ENCODE data around the gene CDH16. TPM values are rescaled to one million over a fixed set of nuclear protein-coding genes. Genes with fewer than 3 reads are reported as not detected.

The CDH16 gene
- total RNA-seq, 1 donor from 2014 or later = not detected

DNA sequence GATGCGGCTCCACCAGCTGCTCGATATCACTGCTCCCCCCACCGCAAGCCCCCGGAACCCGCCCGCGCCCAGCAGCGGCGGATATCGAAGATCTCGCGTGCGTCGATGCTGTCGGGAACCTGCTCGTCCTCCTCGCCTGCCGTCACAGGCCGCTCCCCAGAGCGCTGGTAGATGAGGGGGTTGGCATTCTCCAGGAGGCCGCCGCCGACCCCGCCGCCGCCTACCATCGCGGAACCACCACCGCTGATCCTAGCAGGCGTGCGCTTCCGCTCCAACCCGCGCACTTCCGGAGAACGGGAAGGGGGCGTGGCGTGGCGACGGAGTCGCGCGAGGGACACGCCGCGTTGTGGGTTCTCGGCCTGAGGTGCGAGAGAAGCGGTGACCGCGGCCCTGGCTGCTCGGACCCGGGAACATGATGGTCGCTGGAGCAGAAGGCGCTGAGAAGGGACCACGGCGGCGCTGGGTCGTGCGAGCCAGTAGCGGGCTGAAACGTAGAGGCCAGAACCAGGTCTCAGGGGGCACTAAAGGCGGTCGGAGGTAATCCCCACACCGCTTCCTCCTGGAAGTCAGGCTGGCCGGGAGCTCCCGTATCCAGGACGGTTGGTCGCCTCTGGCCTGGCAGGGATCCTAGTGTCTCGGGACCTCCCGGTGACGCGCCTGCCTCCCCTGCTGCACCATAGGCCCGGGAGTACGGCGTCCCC lies 15.6 kb upstream of the CDH16 start, which contains the start of gene CIAO2B:
Gene CIAO2B (minus strand): TSS at position 265 of the 701 bp plus-strand sequence. CDS start 38 bp downstream, at position 227.
- no peaks in the 10 kb centered on the region for H3K27me3 ChIP-seq (ENCODE audit: low read depth)
- DNase-seq (peak; percentile 93), ATAC-seq (peak; percentile 94 to 95)
- intact Hi-C loops (cut with DNase I) = no loop called here
- H3K9me3 ChIP-seq = no peaks in the 10 kb centered on the region
- no peak for TF ChIP-seq CTCF (IDR thresholded peaks at IDR 0.05)
- H3K36me3 ChIP-seq = peaks cover 38% of the 10 kb centered on the region
- H3K27ac ChIP-seq = peak within 1 kb of the TSS; percentile 93
- peak within 1 kb of the TSS; percentile 98 for H3K4me3 ChIP-seq
- peaks cover 38% of the 10 kb centered on the region for H3K4me1 ChIP-seq

DNA sequence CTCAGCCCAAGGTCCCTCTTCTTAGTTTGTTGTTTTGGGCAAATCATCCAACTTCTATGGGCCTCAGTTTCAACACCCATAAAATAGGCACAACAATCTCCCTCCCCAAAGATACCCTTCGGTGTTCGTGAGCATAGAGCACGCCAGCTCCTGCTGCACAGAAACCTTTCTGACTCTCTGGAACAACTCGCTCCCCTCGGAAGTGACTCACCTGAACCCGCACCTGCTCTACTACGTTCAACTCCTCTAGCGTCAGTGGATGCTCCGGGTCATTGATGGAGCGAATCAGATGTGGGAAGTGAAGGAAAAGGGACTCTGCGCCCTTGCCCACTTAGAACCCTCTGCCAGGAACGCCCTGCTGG lies 15.1 kb upstream of the CDH16 start:
- TF ChIP-seq CTCF (IDR thresholded peaks at IDR 0.05) = no peak
- ATAC-seq (peak; percentile 3 to 23), DNase-seq (no peak)
- Histone ChIP-seq H3K36me3 (peaks cover 32% of the 10 kb centered on the region), H3K27ac (peak overlapping the region; percentile 93), H3K27me3 (ENCODE audit: low read depth) (no peaks in the 10 kb centered on the region), H3K4me3 (peak overlapping the region; percentile 98), H3K4me1 (peaks cover 38% of the 10 kb centered on the region), H3K9me3 (no peaks in the 10 kb centered on the region)
- intact Hi-C loops (cut with DNase I) = no loop called here

DNA sequence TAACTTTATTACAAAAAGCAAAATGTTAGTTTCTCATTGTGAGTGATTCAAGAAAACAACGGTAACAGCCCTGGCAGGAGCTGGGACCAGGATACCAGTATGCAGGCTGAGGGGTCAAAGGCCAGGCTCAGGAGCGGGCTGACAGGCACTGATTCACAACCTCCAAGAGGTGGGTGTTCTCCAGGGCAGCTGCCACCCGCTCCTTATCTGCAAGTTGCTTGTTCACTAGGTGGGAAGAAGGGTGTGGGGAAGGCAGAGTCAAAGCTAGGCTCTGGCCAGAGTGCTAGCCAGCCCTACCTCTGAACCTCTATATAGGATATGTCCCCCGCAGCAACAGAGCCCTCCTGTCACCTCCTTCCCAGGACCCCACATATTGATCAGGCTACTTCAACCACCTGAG lies 13.4 kb upstream of the CDH16 start:
- no peak overlapping the region for H3K27ac ChIP-seq
- H3K9me3 ChIP-seq = no peaks in the 10 kb centered on the region
- ATAC-seq = no peak
- DNase-seq = no peak
- H3K4me1 ChIP-seq = peaks cover 46% of the 10 kb centered on the region
- intact Hi-C loops (cut with DNase I) = no loop called here
- TF ChIP-seq CTCF (IDR thresholded peaks at IDR 0.05) = no peak
- no peaks in the 10 kb centered on the region for H3K27me3 ChIP-seq (ENCODE audit: low read depth)
- H3K36me3 ChIP-seq = peaks cover 16% of the 10 kb centered on the region
- no peak overlapping the region for H3K4me3 ChIP-seq

DNA sequence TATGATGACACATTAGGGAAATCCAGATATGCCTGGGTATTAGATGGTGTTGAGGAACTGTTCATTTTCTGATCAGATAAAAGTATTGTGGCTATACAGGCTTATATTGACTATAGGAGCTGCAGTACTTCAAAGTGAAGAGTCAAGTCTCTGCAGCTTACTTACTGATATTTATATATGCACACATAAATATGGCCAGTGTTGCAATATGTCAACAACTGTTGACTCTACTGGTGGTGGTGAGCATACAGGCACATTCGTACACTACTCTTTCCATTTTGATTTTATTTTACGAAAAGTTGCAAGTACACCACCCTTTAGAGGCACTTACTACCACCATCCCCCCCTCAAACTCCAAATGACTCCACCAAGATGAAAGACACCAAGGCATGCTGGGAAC lies 13.0 kb upstream of the CDH16 start:
- no peak for ATAC-seq
- intact Hi-C loops (cut with DNase I) = no loop called here
- H3K4me1 ChIP-seq = peaks cover 46% of the 10 kb centered on the region

DNA sequence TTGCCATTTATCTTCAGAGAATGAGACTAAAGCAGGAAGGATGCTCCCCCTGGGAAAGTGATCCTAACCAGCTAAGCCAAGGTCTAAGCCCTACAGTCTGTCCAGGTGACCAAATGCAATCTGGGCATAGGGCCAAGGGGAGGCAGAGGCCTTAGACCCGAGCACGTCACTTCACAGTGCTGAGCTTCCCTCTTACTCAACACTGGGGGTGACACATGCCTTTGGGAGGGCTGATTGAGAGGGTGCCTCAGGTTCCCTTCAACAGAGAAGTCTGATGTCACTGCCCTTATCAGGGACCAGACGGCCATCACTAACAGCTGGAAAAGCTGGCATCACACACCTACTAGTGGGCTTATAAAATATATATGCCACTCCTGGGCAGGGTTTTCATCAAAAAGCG lies 11.5 kb upstream of the CDH16 start:
- no peak for TF ChIP-seq CTCF (IDR thresholded peaks at IDR 0.05)
- H3K27ac ChIP-seq = no peak overlapping the region
- no peaks in the 10 kb centered on the region for H3K9me3 ChIP-seq
- no peak for ATAC-seq
- H3K4me3 ChIP-seq = no peak overlapping the region
- intact Hi-C loops (cut with DNase I) = no loop called here
- H3K27me3 ChIP-seq (ENCODE audit: low read depth) = no peaks in the 10 kb centered on the region
- H3K36me3 ChIP-seq = peaks cover 16% of the 10 kb centered on the region
- no peak for DNase-seq
- peaks cover 46% of the 10 kb centered on the region for H3K4me1 ChIP-seq

More for the DNA sequence above, 13.0 kb upstream of the CDH16 start:
- Histone ChIP-seq H3K4me3 (no peak overlapping the region), H3K9me3 (no peaks in the 10 kb centered on the region), H3K27ac (no peak overlapping the region), H3K27me3 (ENCODE audit: low read depth) (no peaks in the 10 kb centered on the region), H3K36me3 (peaks cover 16% of the 10 kb centered on the region)
- no peak for DNase-seq
- no peak for TF ChIP-seq CTCF (IDR thresholded peaks at IDR 0.05)
